K562 (cell line): ENCODE results near the gene SPATS2. TPM values are rescaled to one million over a fixed set of nuclear protein-coding genes. Genes with fewer than 3 reads are reported as not detected.

Experiments used
- CHD2 ChIP-seq: IDR thresholded peaks from 2 replicates; pipeline ENCODE4 v1.6.1; 2011; ENCODE audit warnings: low read depth, low read length
- HDAC3 ChIP-seq: fragments of 450-650 bp; IDR thresholded peaks from 2 replicates; pipeline ENCODE4 v1.6.1; 2018; ENCODE audit warnings: borderline replicate concordance, mild to moderate bottlenecking, moderate library complexity; ENCODE audit not compliant: partially characterized antibody
- HDAC6 ChIP-seq: IDR thresholded peaks from 2 replicates; pipeline ENCODE4 v1.6.1; 2012; ENCODE audit warnings: low read depth, mild to moderate bottlenecking, control low read depth, inconsistent platforms, low read length, moderate library complexity
- POLR2A ChIP-seq: fragments of 450-650 bp; conservative IDR thresholded peaks from 2 replicates; pipeline ENCODE4 v1.6.1; 2016
- TCF3 ChIP-seq: sonication (generic); formaldehyde crosslinking; IDR thresholded peaks from 2 replicates; pipeline ENCODE4 v1.4.0; 2020; ENCODE audit warnings: mild to moderate bottlenecking, missing genetic modification reagents
- TSC22D4 ChIP-seq: fragments of 450-650 bp; IDR thresholded peaks from 2 replicates; pipeline ENCODE4 v1.6.1; 2016; ENCODE audit warnings: missing genetic modification characterization, missing biosample characterization, control low read depth
- ZBTB34 ChIP-seq: fragments of 250-450 bp; sonication (Bioruptor Pico); IDR thresholded peaks from 2 replicates; pipeline ENCODE4 v1.8.0; 2021; ENCODE audit warnings: mild to moderate bottlenecking, moderate library complexity
- ZNF586 ChIP-seq: fragments of 450-650 bp; formaldehyde crosslinking; conservative IDR thresholded peaks from 2 replicates; pipeline ENCODE4 v1.4.0; 2020; ENCODE audit warnings: mild to moderate bottlenecking, moderate library complexity
- ZNF696 ChIP-seq: fragments of 250-450 bp; sonication (Bioruptor Pico); conservative IDR thresholded peaks from 2 replicates; pipeline ENCODE4 v1.4.0; 2020; ENCODE audit warnings: mild to moderate bottlenecking, moderate library complexity
- polyA plus RNA-seq, 8 experiments: library from polyadenylated mRNA; depleted of rRNA in 4 of 8; stranded (reverse) in 5 of 8; unstranded in 3 of 8; fragments of >200 nt; fragmentation: Nextera tagmentation in 2 of 8; fragmentation: Illumina TruSeq in 1 of 8; extraction: Ambion mirVana in 2 of 8; extraction: Trizol in 1 of 8; gene quantifications; 2 replicates each; pipeline versions ENCODE4 v1.2.1 to v1.2.3, GENCODE V29; 2011 to 2014; ENCODE audit warnings: inconsistent platforms in 1 of 8, missing spikeins in 1 of 8
- total RNA-seq, 7 experiments: library from RNA; depleted of rRNA in 6 of 7; stranded (reverse); fragments of >200 nt in 6 of 7; fragmentation: Illumina TruSeq in 2 of 7; extraction: Trizol in 2 of 7; gene quantifications; 2 replicates each; pipeline versions ENCODE4 v1.2.1 to v1.2.3, GENCODE V29; 2011 to 2021; ENCODE audit warnings: low replicate concordance in 1 of 7
- TF ChIP-seq, protein P1 (sequence below): sonication (generic); formaldehyde crosslinking; IDR thresholded peaks from 2 replicates; pipeline ENCODE4 v1.8.0; 2022; ENCODE audit warnings: mild to moderate bottlenecking, missing genetic modification reagents
- TF ChIP-seq, protein P2 (sequence below): fragments of 200-800 bp; sonication (Bioruptor generic); IDR thresholded peaks from 2 replicates; pipeline ENCODE4 v1.6.1; 2017; ENCODE audit warnings: missing genetic modification characterization, missing compliant biosample characterization
- TF ChIP-seq, protein P3 (sequence below): fragments of 250-450 bp; sonication (Bioruptor Pico); IDR thresholded peaks from 2 replicates; pipeline ENCODE4 v1.4.0; 2020

The SPATS2 gene
- total and polyA plus RNA-seq, 9 of the 15 experiments (the other 6 are each of a cell fraction or from before 2014, with no cell fraction given) = 5.4 to 48.2 (median 17.5) TPM

GRCh38 chr12:49322708-49323523 lies 44.3 kb upstream of the SPATS2 start, which contains the start of gene TROAP (continued):
- TF ChIP-seq ZNF586 (CRISPR knock-in tag) (no peak), POLR2A (peak; percentile 93), ZBTB34 (CRISPR knock-in tag) (no peak), ZNF696 (CRISPR knock-in tag) (no peak), TSC22D4 (tag) (no peak), TCF3 (CRISPR knock-in tag) (no peak), HDAC6 (no peak), CHD2 (peak; percentile 94), HDAC3 (no peak)
- TF ChIP-seq, protein P1, sequence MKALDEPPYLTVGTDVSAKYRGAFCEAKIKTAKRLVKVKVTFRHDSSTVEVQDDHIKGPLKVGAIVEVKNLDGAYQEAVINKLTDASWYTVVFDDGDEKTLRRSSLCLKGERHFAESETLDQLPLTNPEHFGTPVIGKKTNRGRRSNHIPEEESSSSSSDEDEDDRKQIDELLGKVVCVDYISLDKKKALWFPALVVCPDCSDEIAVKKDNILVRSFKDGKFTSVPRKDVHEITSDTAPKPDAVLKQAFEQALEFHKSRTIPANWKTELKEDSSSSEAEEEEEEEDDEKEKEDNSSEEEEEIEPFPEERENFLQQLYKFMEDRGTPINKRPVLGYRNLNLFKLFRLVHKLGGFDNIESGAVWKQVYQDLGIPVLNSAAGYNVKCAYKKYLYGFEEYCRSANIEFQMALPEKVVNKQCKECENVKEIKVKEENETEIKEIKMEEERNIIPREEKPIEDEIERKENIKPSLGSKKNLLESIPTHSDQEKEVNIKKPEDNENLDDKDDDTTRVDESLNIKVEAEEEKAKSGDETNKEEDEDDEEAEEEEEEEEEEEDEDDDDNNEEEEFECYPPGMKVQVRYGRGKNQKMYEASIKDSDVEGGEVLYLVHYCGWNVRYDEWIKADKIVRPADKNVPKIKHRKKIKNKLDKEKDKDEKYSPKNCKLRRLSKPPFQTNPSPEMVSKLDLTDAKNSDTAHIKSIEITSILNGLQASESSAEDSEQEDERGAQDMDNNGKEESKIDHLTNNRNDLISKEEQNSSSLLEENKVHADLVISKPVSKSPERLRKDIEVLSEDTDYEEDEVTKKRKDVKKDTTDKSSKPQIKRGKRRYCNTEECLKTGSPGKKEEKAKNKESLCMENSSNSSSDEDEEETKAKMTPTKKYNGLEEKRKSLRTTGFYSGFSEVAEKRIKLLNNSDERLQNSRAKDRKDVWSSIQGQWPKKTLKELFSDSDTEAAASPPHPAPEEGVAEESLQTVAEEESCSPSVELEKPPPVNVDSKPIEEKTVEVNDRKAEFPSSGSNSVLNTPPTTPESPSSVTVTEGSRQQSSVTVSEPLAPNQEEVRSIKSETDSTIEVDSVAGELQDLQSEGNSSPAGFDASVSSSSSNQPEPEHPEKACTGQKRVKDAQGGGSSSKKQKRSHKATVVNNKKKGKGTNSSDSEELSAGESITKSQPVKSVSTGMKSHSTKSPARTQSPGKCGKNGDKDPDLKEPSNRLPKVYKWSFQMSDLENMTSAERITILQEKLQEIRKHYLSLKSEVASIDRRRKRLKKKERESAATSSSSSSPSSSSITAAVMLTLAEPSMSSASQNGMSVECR (CRISPR knock-in tag) = peak; percentile 35; the same call in 1 of the 2 replicates
- TF ChIP-seq, protein P2, sequence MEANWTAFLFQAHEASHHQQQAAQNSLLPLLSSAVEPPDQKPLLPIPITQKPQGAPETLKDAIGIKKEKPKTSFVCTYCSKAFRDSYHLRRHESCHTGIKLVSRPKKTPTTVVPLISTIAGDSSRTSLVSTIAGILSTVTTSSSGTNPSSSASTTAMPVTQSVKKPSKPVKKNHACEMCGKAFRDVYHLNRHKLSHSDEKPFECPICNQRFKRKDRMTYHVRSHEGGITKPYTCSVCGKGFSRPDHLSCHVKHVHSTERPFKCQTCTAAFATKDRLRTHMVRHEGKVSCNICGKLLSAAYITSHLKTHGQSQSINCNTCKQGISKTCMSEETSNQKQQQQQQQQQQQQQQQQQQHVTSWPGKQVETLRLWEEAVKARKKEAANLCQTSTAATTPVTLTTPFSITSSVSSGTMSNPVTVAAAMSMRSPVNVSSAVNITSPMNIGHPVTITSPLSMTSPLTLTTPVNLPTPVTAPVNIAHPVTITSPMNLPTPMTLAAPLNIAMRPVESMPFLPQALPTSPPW (CRISPR knock-in tag) = peak; percentile 44
- TF ChIP-seq, protein P3, sequence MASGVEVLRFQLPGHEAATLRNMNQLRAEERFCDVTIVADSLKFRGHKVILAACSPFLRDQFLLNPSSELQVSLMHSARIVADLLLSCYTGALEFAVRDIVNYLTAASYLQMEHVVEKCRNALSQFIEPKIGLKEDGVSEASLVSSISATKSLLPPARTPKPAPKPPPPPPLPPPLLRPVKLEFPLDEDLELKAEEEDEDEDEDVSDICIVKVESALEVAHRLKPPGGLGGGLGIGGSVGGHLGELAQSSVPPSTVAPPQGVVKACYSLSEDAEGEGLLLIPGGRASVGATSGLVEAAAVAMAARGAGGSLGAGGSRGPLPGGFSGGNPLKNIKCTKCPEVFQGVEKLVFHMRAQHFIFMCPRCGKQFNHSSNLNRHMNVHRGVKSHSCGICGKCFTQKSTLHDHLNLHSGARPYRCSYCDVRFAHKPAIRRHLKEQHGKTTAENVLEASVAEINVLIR = peak; percentile 70
